HCT116 (cell line): ENCODE results near the gene UROS. TPM values are rescaled to one million over a fixed set of nuclear protein-coding genes. Genes with fewer than 3 reads are reported as not detected.

ENCODE experiments used
- ATAC-seq: fragments of 200-7000 bp; cut with Tn5 transposase; 2 replicates; pipeline ENCODE4 v1.9.1; 2020; ENCODE audit warnings: mild to moderate bottlenecking, moderate library complexity
- Bru-seq: library from RNA; stranded (reverse); fragments of 400-500 nt; gene quantifications from one replicate; lab custom pipeline; 2021; lab: Mats Ljungman, UMichigan
- BruChase-seq, 2 experiments: library from RNA; stranded (reverse); fragments of 400-500 nt; gene quantifications; one replicate each; lab custom pipeline; 2021; lab: Mats Ljungman, UMichigan
- BruUV-seq: library from RNA; stranded (reverse); fragments of 400-500 nt; replicated peaks from 2 replicates; lab custom pipeline; 2021; lab: Mats Ljungman, UMichigan
- CTCF ChIA-PET: fragments of 300-600 bp; sonication (Branson Sonifier 250); formaldehyde crosslinking; loops from one replicate; lab custom pipeline; 2021; ENCODE audit warnings: antibody characterized with exemption; lab: Charles Lee
- POLR2A ChIA-PET: fragments of 300-600, 350-600 bp; sonication (Branson Sonifier 250); formaldehyde crosslinking; loops from one replicate; lab custom pipeline; 2021; ENCODE audit warnings: antibody characterized with exemption; lab: Charles Lee
- RAD21 ChIA-PET, 2 experiments: fragments of 300-600 bp; sonication (Branson Sonifier 250); formaldehyde crosslinking; loops; one replicate each; lab custom pipeline; 2023; ENCODE audit warnings: low total read pairs in 2 of 2; ENCODE audit not compliant: uncharacterized antibody in 2 of 2, unreplicated experiment in 2 of 2, low non-redundant PET in 1 of 2; lab: Charles Lee
- DNase-seq: peaks from one replicate; pipeline ENCODE4 v3.0.0-alpha.2; 2010; ENCODE audit warnings: low read depth, low spot score
- H2AFZ ChIP-seq: fragments of 200-600 bp; shearing (Covaris generic), sonication (generic); 2 replicates; pipeline ENCODE4 v1.6.1; 2017; ENCODE audit warnings: low read depth, mixed run types, mixed read lengths, antibody characterized with exemption, low read length; ENCODE audit not compliant: poor library complexity, severe bottlenecking
- H3K27ac ChIP-seq: 2 replicates; pipeline ENCODE4 v1.5.1; 2012; ENCODE audit warnings: low read depth, low read length
- H3K27me3 ChIP-seq: fragments of 200-600 bp; sonication (generic); 2 replicates; pipeline ENCODE4 v1.6.1; 2016; ENCODE audit warnings: mixed run types, low read length, mixed read lengths; ENCODE audit not compliant: insufficient read depth
- H3K36me3 ChIP-seq, 2 experiments: fragments of 200-500 bp in 1 of 2; fragments of 200-600 bp in 1 of 2; sonication (Bioruptor generic) in 1 of 2; sonication (generic) in 1 of 2; 2 replicates each; pipeline versions ENCODE4 v1.5.1 to v1.6.1; 2014 to 2016; ENCODE audit warnings: low read length in 2 of 2, inconsistent platforms in 1 of 2, mixed read lengths in 1 of 2, mixed run types in 1 of 2; ENCODE audit not compliant: insufficient read depth in 2 of 2, control insufficient read depth in 1 of 2
- H3K4me1 ChIP-seq, 2 experiments: fragments of 200-600 bp in 1 of 2; sonication (generic) in 1 of 2; 2 replicates each; pipeline versions ENCODE4 v1.5.1 to v1.6.1; 2012 to 2017; ENCODE audit warnings: low read length in 2 of 2, inconsistent platforms in 1 of 2, mild to moderate bottlenecking in 1 of 2, mixed read lengths in 1 of 2, mixed run types in 1 of 2, moderate library complexity in 1 of 2; ENCODE audit not compliant: insufficient read depth in 2 of 2, control insufficient read depth in 1 of 2
- H3K4me2 ChIP-seq: fragments of 200-600 bp; sonication (generic); 2 replicates; pipeline ENCODE4 v1.6.1; 2017; ENCODE audit warnings: mixed run types, low read length, mixed read lengths
- H3K4me3 ChIP-seq, 2 experiments: fragments of 200-600 bp in 1 of 2; sonication (generic) in 1 of 2; replicated peaks in 1 of 2; 2 replicates each; pipeline ENCODE4 v1.5.1; 2011 to 2016; ENCODE audit warnings: low read length in 2 of 2, control low read depth in 1 of 2, low read depth in 1 of 2, mild to moderate bottlenecking in 1 of 2, mixed read lengths in 1 of 2, mixed run types in 1 of 2
- H3K79me2 ChIP-seq: fragments of 200-600 bp; sonication (generic); 2 replicates; pipeline ENCODE4 v1.6.1; 2017; ENCODE audit warnings: mild to moderate bottlenecking, mixed run types, low read length, moderate library complexity, mixed read lengths; ENCODE audit not compliant: insufficient read depth
- H3K9ac ChIP-seq: fragments of 200-600 bp; sonication (generic); 2 replicates; pipeline ENCODE4 v1.6.1; 2016; ENCODE audit warnings: low read length, mixed read lengths
- H3K9me2 ChIP-seq: fragments of 200-600 bp; sonication (generic), shearing (Covaris generic); 2 replicates; pipeline ENCODE4 v1.6.1; 2017; ENCODE audit warnings: mixed run types, mild to moderate bottlenecking, moderate library complexity; ENCODE audit not compliant: insufficient read depth
- H3K9me3 ChIP-seq, 2 experiments: fragments of 200-500 bp in 1 of 2; fragments of 200-600 bp in 1 of 2; sonication (Bioruptor generic) in 1 of 2; sonication (generic) in 1 of 2; 2 replicates each; pipeline ENCODE4 v1.6.1; 2014 to 2017; ENCODE audit warnings: low read length in 2 of 2, mixed read lengths in 2 of 2, inconsistent platforms in 1 of 2, low read depth in 1 of 2, mild to moderate bottlenecking in 1 of 2, mixed run types in 1 of 2, moderate library complexity in 1 of 2; ENCODE audit not compliant: control insufficient read depth in 1 of 2, insufficient read depth in 1 of 2
- H4K20me1 ChIP-seq: fragments of 200-600 bp; sonication (generic), shearing (Covaris generic); 2 replicates; pipeline ENCODE4 v1.6.1; 2017; ENCODE audit warnings: mixed run types, mild to moderate bottlenecking, moderate library complexity; ENCODE audit not compliant: insufficient read depth
- CBX3 ChIP-seq: IDR thresholded peaks from 2 replicates; pipeline ENCODE4 v1.6.1; 2012; ENCODE audit warnings: low read depth
- CEBPB ChIP-seq: IDR thresholded peaks from 2 replicates; pipeline ENCODE4 v1.6.1; 2012; ENCODE audit warnings: low read depth
- CTCF ChIP-seq, 3 experiments: fragments of 200-600 bp in 1 of 3; sonication (generic) in 1 of 3; IDR thresholded peaks in 2 of 3; conservative IDR thresholded peaks in 1 of 3; 2 replicates each; pipeline ENCODE4 v1.5.1; 2012 to 2017; ENCODE audit warnings: low read depth in 2 of 3, low read length in 2 of 3, antibody characterized with exemption in 1 of 3, borderline replicate concordance in 1 of 3, control low read depth in 1 of 3, mild to moderate bottlenecking in 1 of 3, mixed read lengths in 1 of 3, mixed run types in 1 of 3, moderate library complexity in 1 of 3; ENCODE audit not compliant: insufficient read depth in 1 of 3
- EGR1 ChIP-seq: IDR thresholded peaks from 2 replicates; pipeline ENCODE4 v1.6.1; 2012; ENCODE audit warnings: low read depth
- ELF1 ChIP-seq: IDR thresholded peaks from 2 replicates; pipeline ENCODE4 v1.6.1; 2012; ENCODE audit warnings: low read depth, borderline replicate concordance
- EZH2 ChIP-seq: fragments of 200-600 bp; sonication (generic); IDR thresholded peaks from 2 replicates; pipeline ENCODE4 v1.6.1; 2017; ENCODE audit warnings: antibody characterized with exemption, mixed run types
- EZH2phosphoT487 ChIP-seq: fragments of 200-600 bp; IDR thresholded peaks from 2 replicates; pipeline ENCODE4 v1.6.1; 2018; ENCODE audit warnings: antibody characterized with exemption, borderline replicate concordance
- FOSL1 ChIP-seq: IDR thresholded peaks from 2 replicates; pipeline ENCODE4 v1.6.1; 2012; ENCODE audit warnings: low read depth
- JUND ChIP-seq: IDR thresholded peaks from 2 replicates; pipeline ENCODE4 v1.6.1; 2012
- POLR2AphosphoS5 ChIP-seq: IDR thresholded peaks from 2 replicates; pipeline ENCODE4 v1.6.1; 2011; ENCODE audit warnings: mild to moderate bottlenecking, low read depth, low read length, moderate library complexity
- RAD21 ChIP-seq: IDR thresholded peaks from 2 replicates; pipeline ENCODE4 v1.6.1; 2012; ENCODE audit warnings: low read depth, mild to moderate bottlenecking
- SIN3A ChIP-seq: IDR thresholded peaks from 2 replicates; pipeline ENCODE4 v1.6.1; 2012; ENCODE audit warnings: low read depth
- SP1 ChIP-seq: IDR thresholded peaks from 2 replicates; pipeline ENCODE4 v1.6.1; 2012; ENCODE audit warnings: low read depth
- SRF ChIP-seq: IDR thresholded peaks from 2 replicates; pipeline ENCODE4 v1.6.1; 2012; ENCODE audit warnings: low read depth
- TCF7L2 ChIP-seq: IDR thresholded peaks from 2 replicates; pipeline ENCODE4 v1.7.0; 2011; ENCODE audit warnings: borderline replicate concordance, inconsistent platforms; ENCODE audit not compliant: insufficient read depth, insufficient read length; ENCODE audit errors: extremely low read depth
- YY1 ChIP-seq: IDR thresholded peaks from 2 replicates; pipeline ENCODE4 v1.6.1; 2011; ENCODE audit warnings: low read length, low read depth, moderate library complexity, mild to moderate bottlenecking; ENCODE audit not compliant: insufficient replicate concordance; ENCODE audit errors: extremely low read depth
- ZNF274 ChIP-seq: fragments of 200-500 bp; sonication (Bioruptor generic); IDR thresholded peaks from 2 replicates; pipeline ENCODE4 v1.6.1; 2014; ENCODE audit warnings: mild to moderate bottlenecking, low read depth, low read length, inconsistent platforms
- intact Hi-C: fragments of 100-400 bp; cut with micrococcal nuclease; formaldehyde crosslinking; loops from 2 replicates; pipeline ENCODE4 v1.10.0; 2022
- long read RNA-seq: library from polyadenylated mRNA; unstranded; transcript quantifications from one replicate; pipeline ENCODE4 v2.0.0, GENCODE V29; 2021; ENCODE audit not compliant: unreplicated experiment
- polyA plus RNA-seq: library from polyadenylated mRNA; unstranded; fragments of >200 nt; gene quantifications from 2 replicates; pipeline ENCODE4 v1.2.1, GENCODE V29; 2012; ENCODE audit warnings: missing spikeins
- total RNA-seq: library from RNA; stranded (reverse); gene quantifications from one replicate; pipeline ENCODE4 v1.2.1, GENCODE V29; 2021; ENCODE audit not compliant: unreplicated experiment
- TF ChIP-seq, protein P1 (sequence below): IDR thresholded peaks from 2 replicates; pipeline ENCODE4 v1.6.1; 2012
- TF ChIP-seq, protein P2 (sequence below): IDR thresholded peaks from 2 replicates; pipeline ENCODE4 v1.6.1; 2012
- TF ChIP-seq, protein P3 (sequence below): IDR thresholded peaks from 2 replicates; pipeline ENCODE4 v1.6.1; 2012; ENCODE audit warnings: low read depth

Gene UROS
- total RNA-seq (63.9 TPM), Bru-seq, nascent RNA (percentile 87 among the genes with signal in this experiment), BruChase-seq, experiment 1, labeled RNA remaining after a 6-hour chase (percentile 77 among the genes with signal in this experiment), BruChase-seq, experiment 2, labeled RNA remaining after a 2-hour chase (percentile 79 among the genes with signal in this experiment)
- polyA plus RNA-seq, result 25.4 and 31.1 TPM in 2 replicates
- long read RNA-seq, transcript UROS-204 (10 exons, 1,342 nt), result major isoform, 32 of 90 reads
- long read RNA-seq, partial matches to known transcripts, result 6 of 90 reads
- long read RNA-seq, other reads (novel, unspliced or antisense), result 48 of 90 reads

DNA sequence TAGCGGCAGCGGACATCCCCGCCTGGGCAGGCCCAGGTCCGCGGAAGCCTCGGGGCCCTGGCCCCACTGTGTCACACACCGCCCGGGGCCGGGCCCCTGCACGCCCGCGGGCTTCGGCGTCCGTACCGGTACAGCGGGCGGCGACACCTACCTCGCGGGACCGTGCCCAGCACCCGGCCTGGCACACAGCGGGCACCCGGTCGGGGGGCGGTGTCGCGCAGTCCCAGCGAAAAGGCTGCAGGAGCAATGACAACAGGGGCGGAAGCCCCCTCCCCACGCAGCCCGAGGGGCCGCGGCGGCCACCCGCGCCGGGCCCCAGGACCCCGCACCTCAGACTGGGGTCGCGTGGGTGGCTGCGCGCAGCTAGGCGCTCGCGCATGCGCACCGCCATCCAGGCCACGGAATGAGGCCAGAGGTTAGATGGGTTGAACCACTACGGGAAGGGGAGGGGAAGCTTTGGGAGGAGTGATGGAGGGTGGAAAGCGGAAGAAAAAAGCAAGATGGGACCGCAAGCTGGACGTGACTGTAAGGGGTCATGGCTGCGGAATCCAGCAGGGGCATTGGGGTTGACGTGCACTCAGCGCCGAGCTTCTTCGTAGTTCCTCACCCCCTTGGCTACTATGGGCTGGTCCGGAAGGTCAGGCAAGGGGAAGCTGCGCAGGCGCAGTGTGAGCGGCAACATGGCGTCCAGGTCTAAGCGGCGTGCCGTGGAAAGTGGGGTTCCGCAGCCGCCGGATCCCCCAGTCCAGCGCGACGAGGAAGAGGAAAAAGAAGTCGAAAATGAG, at the start of gene UROS, which contains the start of gene BCCIP:
Gene UROS (minus strand): TSS at position 381 of the 785 bp plus-strand sequence. CDS start 6,759 bp downstream, outside the sequence.
Gene BCCIP (plus strand): TSS at position 669 of the 785 bp plus-strand sequence. CDS start 12 bp downstream, at position 681.
- H3K4me1 ChIP-seq, result peaks cover 13 to 20% of the 10 kb centered on the region in 2 experiments
- H3K27me3 ChIP-seq, result no peaks in the 10 kb centered on the region
- H3K36me3 ChIP-seq, result peaks cover 15 to 26% of the 10 kb centered on the region in 2 experiments
- peak within 1 kb of the TSS; percentile 86 for H3K9ac ChIP-seq
- ChIA-PET RAD21 (no interaction called here), POLR2A (interaction anchor here (0.8 to 1.0 kb wide), 6 partner anchors 8 to 241 kb away, joined by 3 to 4 read pairs (median 3); no protein-coding TSS in a partner anchor), CTCF (interaction anchor here (0.8 to 1.7 kb wide), 2 partner anchors 9 to 831 kb away, joined by 3 to 5 read pairs; no protein-coding TSS in a partner anchor)
- peak; percentile 88 for DNase-seq
- BruUV-seq, result no TSS peak
- H3K79me2 ChIP-seq, result peaks cover 69% of the 10 kb centered on the region
- peak within 1 kb of the TSS; percentile 90 for H3K4me2 ChIP-seq
- no peaks in the 10 kb centered on the region for H3K9me3 ChIP-seq
- intact Hi-C loops, result loop anchor here (2.0 kb wide), 1 partner anchor 300 kb away; no protein-coding TSS in a partner anchor
- peak; percentile 84 for ATAC-seq
- H4K20me1 ChIP-seq, result peaks cover 11% of the 10 kb centered on the region; the same call in 1 of the 2 replicates
- peak within 1 kb of the TSS; percentile 82 for H3K4me3 ChIP-seq
- H3K27ac ChIP-seq, result peak within 1 kb of the TSS; percentile 72
- H3K9me2 ChIP-seq, result no peaks in the 10 kb centered on the region
- H2AFZ ChIP-seq, result peak within 1 kb of the TSS; percentile 74
- TF ChIP-seq SRF, result no peak
- TF ChIP-seq SP1, result peak; percentile 93
- peak; percentile 84 for TF ChIP-seq POLR2AphosphoS5
- TF ChIP-seq, protein P1, sequence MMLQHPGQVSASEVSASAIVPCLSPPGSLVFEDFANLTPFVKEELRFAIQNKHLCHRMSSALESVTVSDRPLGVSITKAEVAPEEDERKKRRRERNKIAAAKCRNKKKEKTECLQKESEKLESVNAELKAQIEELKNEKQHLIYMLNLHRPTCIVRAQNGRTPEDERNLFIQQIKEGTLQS, result no peak
- TF ChIP-seq, protein P2, sequence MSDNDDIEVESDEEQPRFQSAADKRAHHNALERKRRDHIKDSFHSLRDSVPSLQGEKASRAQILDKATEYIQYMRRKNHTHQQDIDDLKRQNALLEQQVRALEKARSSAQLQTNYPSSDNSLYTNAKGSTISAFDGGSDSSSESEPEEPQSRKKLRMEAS, result peak; percentile 91
- TF ChIP-seq YY1, result peak; percentile 96
- no peak for TF ChIP-seq RAD21
- TF ChIP-seq CTCF (IDR thresholded peaks at IDR 0.05 in 2 of 3, conservative IDR thresholded peaks at IDR 0.05 in 1 of 3; ENCODE audit: borderline replicate concordance in 1 of 3, insufficient read depth in 1 of 3, low read depth in 2 of 3, low read length in 2 of 3), result no peak
- no peak for TF ChIP-seq CEBPB
- TF ChIP-seq EZH2, result no peak
- TF ChIP-seq JUND, result peak; percentile 79
- TF ChIP-seq, protein P3, sequence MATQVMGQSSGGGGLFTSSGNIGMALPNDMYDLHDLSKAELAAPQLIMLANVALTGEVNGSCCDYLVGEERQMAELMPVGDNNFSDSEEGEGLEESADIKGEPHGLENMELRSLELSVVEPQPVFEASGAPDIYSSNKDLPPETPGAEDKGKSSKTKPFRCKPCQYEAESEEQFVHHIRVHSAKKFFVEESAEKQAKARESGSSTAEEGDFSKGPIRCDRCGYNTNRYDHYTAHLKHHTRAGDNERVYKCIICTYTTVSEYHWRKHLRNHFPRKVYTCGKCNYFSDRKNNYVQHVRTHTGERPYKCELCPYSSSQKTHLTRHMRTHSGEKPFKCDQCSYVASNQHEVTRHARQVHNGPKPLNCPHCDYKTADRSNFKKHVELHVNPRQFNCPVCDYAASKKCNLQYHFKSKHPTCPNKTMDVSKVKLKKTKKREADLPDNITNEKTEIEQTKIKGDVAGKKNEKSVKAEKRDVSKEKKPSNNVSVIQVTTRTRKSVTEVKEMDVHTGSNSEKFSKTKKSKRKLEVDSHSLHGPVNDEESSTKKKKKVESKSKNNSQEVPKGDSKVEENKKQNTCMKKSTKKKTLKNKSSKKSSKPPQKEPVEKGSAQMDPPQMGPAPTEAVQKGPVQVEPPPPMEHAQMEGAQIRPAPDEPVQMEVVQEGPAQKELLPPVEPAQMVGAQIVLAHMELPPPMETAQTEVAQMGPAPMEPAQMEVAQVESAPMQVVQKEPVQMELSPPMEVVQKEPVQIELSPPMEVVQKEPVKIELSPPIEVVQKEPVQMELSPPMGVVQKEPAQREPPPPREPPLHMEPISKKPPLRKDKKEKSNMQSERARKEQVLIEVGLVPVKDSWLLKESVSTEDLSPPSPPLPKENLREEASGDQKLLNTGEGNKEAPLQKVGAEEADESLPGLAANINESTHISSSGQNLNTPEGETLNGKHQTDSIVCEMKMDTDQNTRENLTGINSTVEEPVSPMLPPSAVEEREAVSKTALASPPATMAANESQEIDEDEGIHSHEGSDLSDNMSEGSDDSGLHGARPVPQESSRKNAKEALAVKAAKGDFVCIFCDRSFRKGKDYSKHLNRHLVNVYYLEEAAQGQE, result no peak
- TF ChIP-seq TCF7L2, result peak; percentile 77
- no peak for TF ChIP-seq CBX3
- TF ChIP-seq EGR1, result peak; percentile 99
- no peak for TF ChIP-seq FOSL1
- TF ChIP-seq EZH2phosphoT487, result no peak
- TF ChIP-seq ELF1, result no peak
- TF ChIP-seq ZNF274, result no peak
- no peak for TF ChIP-seq SIN3A
